Measurements from ENCODE around the gene PHB1.

The PHB1 gene

GRCh38 chr17:49404906-49405305, 9.8 kb downstream of the PHB1 start:
- no peak for DNase-seq

- no peak for DNase-seq
These were observed 10.3 kb downstream of the PHB1 start for GRCh38 chr17:49404361-49404760.

DNA sequence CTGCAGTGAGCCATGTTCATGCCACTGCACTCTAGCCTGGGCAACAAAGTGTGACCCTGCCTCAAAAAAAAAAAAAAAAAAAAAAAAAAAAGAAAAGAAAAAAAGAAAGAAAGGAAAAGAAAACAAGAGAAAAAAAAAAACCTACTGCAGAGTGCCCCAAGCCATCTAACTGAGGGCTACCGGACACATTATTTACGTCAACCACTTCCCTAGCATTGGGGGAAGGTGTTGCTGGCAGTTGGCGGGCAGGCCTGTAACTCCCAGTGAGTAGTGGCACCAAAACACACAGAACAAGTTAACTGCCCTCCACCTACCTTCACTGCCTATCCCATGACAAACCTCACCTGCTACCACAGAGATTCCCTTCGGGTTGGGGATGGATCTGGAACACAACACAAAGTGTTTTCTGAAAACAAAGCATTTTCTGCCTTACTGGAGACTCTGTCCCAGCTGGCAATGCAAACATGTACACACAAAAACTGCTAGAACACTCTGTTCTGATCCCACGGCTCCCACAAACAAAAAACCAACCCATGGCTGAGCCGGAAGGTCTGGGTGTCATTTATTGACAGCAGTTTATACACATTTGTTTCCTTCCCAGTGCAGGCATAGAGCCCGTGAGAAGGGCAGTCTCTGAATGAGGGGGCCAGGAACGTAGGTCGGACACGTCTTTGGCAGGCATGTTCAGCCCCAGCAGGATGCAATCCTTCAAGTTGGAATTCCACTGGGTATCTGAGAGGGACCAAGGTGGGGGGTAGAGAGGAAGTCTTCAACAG, 11.0 kb downstream of the PHB1 start:
- DNase-seq: no peak

DNA sequence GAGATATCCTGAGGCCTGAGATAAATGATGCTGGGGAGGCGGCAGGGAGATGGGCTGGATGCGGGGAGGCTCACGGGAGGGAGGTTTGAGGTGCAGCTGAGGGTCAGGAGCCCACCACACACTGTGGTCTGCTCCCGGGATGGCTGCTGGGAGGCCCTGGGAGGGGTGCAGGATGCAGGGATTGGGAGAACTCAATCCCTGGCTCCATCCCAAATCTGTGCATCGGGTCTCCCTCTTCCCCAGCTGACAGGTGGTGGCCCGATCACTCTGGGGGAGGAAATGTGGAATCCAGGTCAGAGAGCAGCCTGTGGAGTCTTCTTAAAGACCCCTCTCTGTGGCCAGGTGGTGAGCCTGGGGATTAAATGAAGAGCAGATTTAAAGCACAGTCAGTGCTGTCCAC, 12.0 kb downstream of the PHB1 start:
- no peak for DNase-seq

GRCh38 chr17:49401971-49402611, 12.6 kb downstream of the PHB1 start:
- DNase-seq: no peak

GRCh38 chr17:49399995-49400394, 14.7 kb downstream of the PHB1 start:
- no peak for DNase-seq

GRCh38 chr17:49397586-49397985, 17.1 kb downstream of the PHB1 start:
- no peak for DNase-seq

DNA sequence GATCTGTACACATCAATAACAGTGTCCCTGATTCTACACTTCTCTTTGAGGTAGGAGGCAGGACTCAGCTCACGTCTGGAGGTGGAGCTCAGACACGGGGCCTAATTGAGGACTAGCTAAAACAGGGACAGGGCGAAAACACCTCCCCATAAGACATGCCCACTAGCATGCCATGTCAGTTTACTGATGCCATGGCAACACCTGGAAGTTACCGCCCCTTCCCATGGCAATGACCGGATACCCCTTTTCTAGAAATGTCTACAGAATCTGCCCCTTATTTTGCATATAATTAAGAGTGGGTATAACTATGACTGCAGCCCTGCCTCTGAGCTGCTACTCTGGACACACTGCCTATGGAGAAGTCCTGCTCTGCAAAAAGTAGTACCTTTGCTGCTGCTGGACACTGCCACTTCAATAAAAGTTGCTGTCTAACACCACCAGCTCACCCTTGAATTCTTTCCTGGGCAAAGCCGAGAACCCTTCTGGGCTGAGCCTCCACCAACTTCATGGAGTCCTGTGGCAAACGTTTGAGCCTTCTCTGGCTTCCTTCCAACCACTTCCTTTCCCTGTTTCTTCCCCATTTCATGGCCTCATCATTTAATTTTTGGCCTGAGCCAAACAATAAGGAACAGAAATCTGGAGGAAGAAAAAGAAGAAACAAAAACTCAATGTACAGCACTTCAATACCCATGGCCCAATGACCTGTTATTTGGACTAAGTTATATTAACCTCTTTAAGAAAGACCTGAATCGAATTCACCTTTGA, 21.0 kb downstream of the PHB1 start:
- no peak for DNase-seq

GRCh38 chr17:49390548-49391324, 23.9 kb downstream of the PHB1 start:
- no peak for DNase-seq

GRCh38 chr17:49389514-49390347, 25.0 kb downstream of the PHB1 start:
- peak; percentile 14 for DNase-seq

GRCh38 chr17:49388692-49389513, 25.8 kb downstream of the PHB1 start:
- DNase-seq: no peak

DNA sequence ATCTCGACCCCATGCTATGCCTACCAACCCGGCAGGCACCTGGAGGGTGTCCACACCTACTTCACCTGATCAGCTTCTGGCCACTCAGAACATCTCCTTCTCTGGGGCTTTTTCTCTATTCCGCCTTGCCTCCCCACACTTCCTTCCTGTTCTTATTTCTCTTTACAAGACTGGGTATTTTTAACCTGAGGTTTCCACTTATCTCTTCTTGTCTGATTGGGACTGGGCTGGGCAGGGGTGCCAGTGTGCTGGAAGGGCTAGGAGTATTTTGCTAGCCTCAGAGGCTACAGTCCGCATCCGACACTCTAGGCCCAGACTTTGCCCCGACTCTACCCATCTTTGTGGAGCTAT, 26.4 kb downstream of the PHB1 start:
- DNase-seq: no peak

- DNase-seq: no peak
These were observed 27.0 kb downstream of the PHB1 start for GRCh38 chr17:49387498-49388289.

GRCh38 chr17:49386373-49386772, 28.3 kb downstream of the PHB1 start:
- no peak for DNase-seq

GRCh38 chr17:49384951-49385350, 29.7 kb downstream of the PHB1 start:
- DNase-seq: no peak

DNA sequence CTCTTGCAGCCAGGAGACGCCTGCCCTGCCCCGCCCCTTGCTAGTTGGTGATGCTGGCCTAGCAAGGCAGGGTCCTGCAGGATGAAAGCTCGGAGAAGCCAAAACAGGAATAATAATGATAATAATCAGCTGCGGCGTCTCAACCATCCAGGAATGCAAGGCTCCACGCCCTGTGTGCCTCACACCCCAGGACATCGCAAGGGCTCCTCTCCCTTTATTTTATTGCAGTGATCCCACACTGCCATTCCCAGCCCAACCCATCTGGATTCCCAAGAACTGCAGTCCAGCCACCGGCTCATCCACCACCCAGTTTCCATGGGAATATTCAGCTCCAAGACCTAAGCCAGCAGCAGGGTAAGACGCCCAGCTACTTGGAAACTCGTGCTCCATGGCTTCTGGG, 31.6 kb downstream of the PHB1 start:
- DNase-seq: no peak

DNA sequence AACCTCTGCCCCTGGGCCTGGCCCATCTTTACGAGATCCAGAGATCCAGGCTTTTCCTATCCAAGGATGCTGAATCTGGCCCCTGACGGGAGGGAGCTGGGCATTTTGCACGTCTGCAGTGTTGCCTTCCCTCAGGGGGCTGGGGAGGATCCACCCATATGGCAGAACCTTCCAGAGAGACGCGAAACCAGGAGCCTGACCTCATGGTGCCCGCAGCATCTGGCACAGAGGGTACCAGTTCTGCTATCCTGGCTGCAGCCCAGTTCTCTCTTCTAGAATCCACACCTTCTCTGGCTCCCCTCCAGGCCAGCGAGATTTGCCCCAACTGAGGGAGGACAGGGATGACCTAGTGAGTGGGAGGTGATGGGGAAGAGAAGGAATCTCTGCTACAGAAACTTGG, 32.1 kb downstream of the PHB1 start:
- no peak for DNase-seq

DNA sequence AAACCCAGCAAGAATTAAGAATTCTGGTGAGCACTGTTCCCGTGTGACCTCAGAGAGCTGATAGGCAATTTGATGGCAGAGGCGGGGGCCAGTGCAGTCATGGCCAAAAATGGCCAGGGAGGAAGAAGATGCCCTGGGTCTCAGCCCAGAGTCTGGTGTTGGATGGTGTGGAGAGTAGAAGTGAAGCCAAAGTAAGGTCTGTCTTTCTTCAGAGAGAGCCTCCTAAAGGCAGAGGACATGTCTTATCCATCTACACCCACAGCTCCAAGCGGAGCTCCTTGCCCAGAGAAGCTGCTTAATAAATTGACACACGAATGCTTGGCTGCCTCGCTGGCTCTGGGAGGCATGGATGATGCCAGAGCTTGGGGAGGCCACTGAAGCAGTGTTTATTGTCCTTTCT, 32.9 kb downstream of the PHB1 start:
- DNase-seq: no peak

GRCh38 chr17:49381033-49381432, 33.6 kb downstream of the PHB1 start:
- DNase-seq: no peak

DNA sequence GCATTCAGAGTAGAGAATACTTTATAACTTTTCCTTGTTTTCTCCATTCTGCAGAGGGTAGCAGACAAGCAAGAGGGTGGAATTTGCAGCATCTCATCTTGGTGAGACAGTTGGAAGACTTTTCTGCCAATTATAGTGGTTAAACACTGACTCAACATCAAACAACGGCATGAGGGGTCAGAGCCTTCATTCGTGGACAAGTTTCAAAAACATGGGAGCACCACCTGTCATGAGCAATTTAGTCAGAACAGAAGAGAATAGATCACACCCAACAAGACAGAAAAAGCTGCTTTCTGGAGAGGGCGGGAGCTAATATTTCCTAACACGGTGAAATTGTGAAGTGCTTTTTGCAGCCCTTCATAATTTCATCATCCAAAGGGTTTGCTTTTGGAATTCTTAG, 34.8 kb downstream of the PHB1 start:
- no peak for DNase-seq

All from fibroblast of skin of scalp (primary cell).